Thymus (tissue), 11 donors: Measurements from ENCODE around the gene CDCA3. TPM values are rescaled to one million over a fixed set of nuclear protein-coding genes. Genes with fewer than 3 reads are reported as not detected.
A peak's percentile ranks its signal among the peaks of the same experiment; 100 is the strongest.

ENCODE experiments used
- DNase-seq, 9 donors: peaks; one replicate each; pipeline ENCODE4 v3.0.0-alpha.2; 2013; ENCODE audit warnings: low spot score in 9 of 9, low read depth in 6 of 9, missing footprints in 1 of 9
- H3K27ac ChIP-seq, 2 donors: one replicate each; pipeline ENCODE4 v1.5.1; 2013; ENCODE audit warnings: control low read depth in 1 of 2, low read depth in 1 of 2, low read length in 1 of 2, mild to moderate bottlenecking in 1 of 2, moderate library complexity in 1 of 2
- H3K27me3 ChIP-seq, 2 donors: one replicate each; pipeline ENCODE4 v1.5.1; 2013; ENCODE audit warnings: low read length in 1 of 2; ENCODE audit not compliant: control insufficient read depth in 2 of 2, insufficient read depth in 1 of 2
- H3K36me3 ChIP-seq, 2 donors: one replicate each; pipeline ENCODE4 v1.5.1; 2013; ENCODE audit warnings: low read length in 1 of 2, mild to moderate bottlenecking in 1 of 2, moderate library complexity in 1 of 2; ENCODE audit not compliant: control insufficient read depth in 2 of 2, insufficient read depth in 2 of 2
- H3K4me1 ChIP-seq, 2 donors: one replicate each; pipeline ENCODE4 v1.5.1; 2013; ENCODE audit warnings: low read length in 2 of 2; ENCODE audit not compliant: control insufficient read depth in 2 of 2, insufficient read depth in 2 of 2
- H3K4me3 ChIP-seq, 2 donors: one replicate each; pipeline ENCODE4 v1.5.1; 2013; ENCODE audit warnings: low read length in 2 of 2, control low read depth in 1 of 2, mild to moderate bottlenecking in 1 of 2
- H3K9me3 ChIP-seq, 2 donors: one replicate each; pipeline ENCODE4 v1.5.1; 2013; ENCODE audit warnings: low read length in 1 of 2, mild to moderate bottlenecking in 1 of 2; ENCODE audit not compliant: control insufficient read depth in 2 of 2, insufficient read depth in 1 of 2
- WGBS: extraction: QIAGEN DNeasy Blood & Tissue Kit; methylation state at CpG from one replicate; pipeline ENCODE4 v1.1.7; 2013; 5-methylcytosine and 5-hydroxymethylcytosine counted together
- polyA plus RNA-seq: library from polyadenylated mRNA; stranded (reverse); fragments of 200-250 nt; gene quantifications from one replicate; pipeline ENCODE4 v1.2.3, GENCODE V29; 2013
- total RNA-seq: library from RNA; stranded (reverse); fragments of 120-200 nt; gene quantifications from one replicate; pipeline ENCODE4 v1.2.4, GENCODE V29; 2013
- donor health status: healthy.

Gene CDCA3
- total and polyA plus RNA-seq, 2 donors = 5.9 to 44.3 TPM

DNA sequence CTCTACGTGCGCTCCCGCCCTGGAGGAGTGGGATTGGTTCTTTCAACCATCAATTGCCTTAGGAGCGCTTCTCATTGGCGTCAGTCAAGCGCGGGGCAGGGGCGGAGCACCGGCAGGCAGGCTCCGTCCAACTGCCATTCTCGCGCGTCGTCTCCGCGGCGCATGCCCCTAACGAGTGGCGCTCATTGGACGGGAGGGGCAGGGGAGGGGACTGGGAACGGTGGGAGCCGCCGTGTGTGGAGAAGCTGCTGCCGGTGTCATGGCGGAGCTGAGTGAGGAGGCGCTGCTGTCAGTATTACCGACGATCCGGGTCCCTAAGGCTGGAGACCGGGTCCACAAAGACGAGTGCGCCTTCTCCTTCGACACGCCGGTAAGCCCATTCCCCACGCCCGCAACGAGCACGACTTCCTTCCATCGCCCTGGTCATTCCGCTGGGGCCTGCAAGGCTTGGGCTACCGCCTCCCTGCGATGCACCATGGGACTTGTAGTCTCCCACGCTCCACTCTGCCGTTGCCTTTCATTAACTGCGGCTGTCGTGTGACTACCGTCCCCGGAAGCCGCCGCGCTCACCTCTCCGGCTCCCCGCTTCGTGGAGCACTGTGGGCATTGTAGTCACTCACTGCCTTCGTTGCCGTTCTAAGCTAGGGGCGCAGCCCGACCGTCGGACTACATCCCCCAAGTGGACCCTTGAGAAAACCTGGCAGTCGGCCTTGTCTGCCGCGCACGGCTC, 1.0 kb upstream of the CDCA3 start, which contains the start of gene USP5:
Gene USP5 (plus strand): TSS at position 230 of the 730 bp plus-strand sequence. CDS start 30 bp downstream, at position 260.
- peak within 1 kb of the TSS; percentile 81 to 90 for H3K4me3 ChIP-seq
- WGBS = under 1% methylated on average over 65 of the region's 65 CpGs

DNA sequence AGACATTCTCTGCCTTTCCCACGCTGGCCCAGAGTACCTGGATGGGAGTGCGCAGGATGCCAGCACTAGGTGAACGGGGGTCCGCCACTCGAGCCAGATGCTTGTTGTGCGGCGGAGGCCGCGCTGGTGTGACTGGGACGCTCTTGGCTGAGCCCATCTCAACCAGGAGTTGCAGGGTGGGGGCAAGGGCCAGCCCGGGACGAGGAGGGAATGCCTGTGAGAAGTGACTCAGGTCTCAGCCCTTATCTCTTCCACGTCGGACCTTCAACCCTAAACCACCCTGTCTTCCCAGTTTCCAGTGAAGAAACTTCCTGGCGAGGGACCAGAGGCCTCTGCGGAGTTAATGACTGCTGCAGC, 312 bp downstream of the CDCA3 start:
- H3K27ac ChIP-seq = peak overlapping the region in 1 of 2 donors; percentile 39

More for the DNA sequence above, 1.0 kb upstream of the CDCA3 start, which contains the start of gene USP5:
- H3K36me3 ChIP-seq = peaks cover 36 to 57% of the 10 kb centered on the region in 2 donors
- no peaks in the 10 kb centered on the region for H3K27me3 ChIP-seq
- peak within 1 kb of the TSS; percentile 96 to 98 for H3K27ac ChIP-seq
- DNase-seq = peak; percentile 96 to 100 (median 99)
- H3K4me1 ChIP-seq = peaks cover 19 to 39% of the 10 kb centered on the region in 2 donors
- peaks cover 0 to 1% of the 10 kb centered on the region in 2 donors for H3K9me3 ChIP-seq

DNA sequence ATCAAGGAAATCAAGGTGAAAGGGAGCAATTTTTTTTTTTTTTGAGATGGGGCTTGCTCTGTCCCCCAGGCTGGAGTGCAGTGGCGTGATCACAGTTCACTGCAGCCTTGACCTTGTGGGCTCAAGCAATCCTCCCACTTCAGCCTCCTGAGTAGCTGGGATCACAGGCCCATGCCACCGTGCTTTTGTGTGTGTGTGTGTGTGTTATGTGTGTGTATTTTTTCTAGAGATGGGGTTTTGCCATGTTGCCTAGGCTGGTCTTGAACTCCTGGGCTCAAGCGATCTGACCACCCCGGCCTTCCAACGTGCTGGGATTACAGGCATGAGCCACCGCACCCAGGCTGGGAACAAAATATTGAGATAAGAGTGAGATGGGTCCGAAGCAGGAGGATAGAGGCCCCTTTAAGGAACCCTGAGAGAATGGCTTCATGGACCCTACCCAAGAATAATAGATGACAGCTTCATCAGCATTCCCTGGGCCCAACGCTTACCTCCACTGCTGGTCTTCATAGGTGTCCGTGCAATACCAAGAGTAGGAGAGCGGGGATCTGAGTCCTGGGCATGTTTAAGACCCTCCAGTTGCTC, 1.0 kb downstream of the CDCA3 start:
- H3K9me3 ChIP-seq = peaks cover 0 to 1% of the 10 kb centered on the region in 2 donors
- H3K27me3 ChIP-seq = no peaks in the 10 kb centered on the region
- no peak for DNase-seq
- peaks cover 19 to 39% of the 10 kb centered on the region in 2 donors for H3K4me1 ChIP-seq
- H3K36me3 ChIP-seq = peaks cover 35 to 52% of the 10 kb centered on the region in 2 donors
- 95% methylated on average over 10 of the region's 10 CpGs for WGBS
- H3K4me3 ChIP-seq = peak overlapping the region; percentile 81 to 90
- no peak overlapping the region for H3K27ac ChIP-seq

More for the DNA sequence above, 312 bp downstream of the CDCA3 start:
- peak overlapping the region; percentile 81 to 90 for H3K4me3 ChIP-seq
- H3K27me3 ChIP-seq = no peaks in the 10 kb centered on the region
- DNase-seq = no peak
- H3K4me1 ChIP-seq = peaks cover 19 to 39% of the 10 kb centered on the region in 2 donors
- H3K9me3 ChIP-seq = peaks cover 0 to 1% of the 10 kb centered on the region in 2 donors
- peaks cover 35 to 57% of the 10 kb centered on the region in 2 donors for H3K36me3 ChIP-seq
- WGBS = 70% methylated on average over 16 of the region's 16 CpGs

DNA sequence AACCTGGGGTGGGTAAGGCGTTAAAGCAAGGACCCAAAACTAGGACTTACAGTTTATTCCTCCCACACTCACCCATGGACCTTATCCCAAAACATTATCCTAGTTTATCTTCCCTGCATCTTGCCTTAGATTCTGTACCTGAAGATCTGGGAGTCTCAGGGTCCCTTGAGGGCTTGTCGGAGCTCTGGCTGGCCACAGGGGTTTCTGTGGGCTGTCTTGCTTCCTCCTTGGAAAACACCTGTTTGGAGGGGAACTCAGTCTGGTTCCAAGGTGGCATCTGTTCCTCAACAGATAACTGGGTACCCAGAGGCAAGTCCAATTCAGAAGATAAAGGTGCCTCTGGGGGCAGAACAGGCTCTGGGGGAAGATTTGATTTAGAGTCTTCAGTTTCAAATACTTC, 1.7 kb downstream of the CDCA3 start:
- H3K36me3 ChIP-seq = peaks cover 34 to 50% of the 10 kb centered on the region in 2 donors
- no peak overlapping the region for H3K4me3 ChIP-seq
- peaks cover 0 to 1% of the 10 kb centered on the region in 2 donors for H3K9me3 ChIP-seq
- DNase-seq = no peak
- H3K27me3 ChIP-seq = no peaks in the 10 kb centered on the region
- 68% methylated on average over 2 of the region's 2 CpGs for WGBS
- H3K27ac ChIP-seq = no peak overlapping the region
- peaks cover 19 to 39% of the 10 kb centered on the region in 2 donors for H3K4me1 ChIP-seq

DNA sequence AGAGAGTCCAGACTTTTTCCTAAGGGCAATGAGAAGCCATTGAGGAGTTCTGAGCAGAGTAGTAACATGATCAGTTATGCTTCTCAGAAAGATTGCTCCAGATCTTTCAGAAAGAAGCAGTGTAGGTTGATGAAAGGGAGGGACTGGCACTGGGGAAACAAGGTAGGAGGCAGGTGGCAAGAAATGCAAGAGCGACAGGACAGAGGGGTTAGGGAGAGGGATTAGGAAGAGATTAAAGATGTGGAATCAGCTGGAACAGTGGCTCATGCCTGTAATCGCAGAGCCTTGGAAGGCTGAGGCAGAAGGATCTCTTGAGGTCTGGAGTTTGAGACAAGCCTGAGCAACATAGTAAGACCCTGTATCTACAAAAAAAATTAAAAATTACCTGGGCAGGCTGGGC, 3.4 kb downstream of the CDCA3 start:
- over 99% methylated on average over 2 of the region's 2 CpGs for WGBS
- H3K36me3 ChIP-seq = peaks cover 30 to 44% of the 10 kb centered on the region in 2 donors
- no peak overlapping the region for H3K27ac ChIP-seq
- H3K4me3 ChIP-seq = no peak overlapping the region
- H3K27me3 ChIP-seq = no peaks in the 10 kb centered on the region
- DNase-seq = no peak
- H3K9me3 ChIP-seq = peaks cover 0 to 1% of the 10 kb centered on the region in 2 donors
- peaks cover 12 to 26% of the 10 kb centered on the region in 2 donors for H3K4me1 ChIP-seq

DNA sequence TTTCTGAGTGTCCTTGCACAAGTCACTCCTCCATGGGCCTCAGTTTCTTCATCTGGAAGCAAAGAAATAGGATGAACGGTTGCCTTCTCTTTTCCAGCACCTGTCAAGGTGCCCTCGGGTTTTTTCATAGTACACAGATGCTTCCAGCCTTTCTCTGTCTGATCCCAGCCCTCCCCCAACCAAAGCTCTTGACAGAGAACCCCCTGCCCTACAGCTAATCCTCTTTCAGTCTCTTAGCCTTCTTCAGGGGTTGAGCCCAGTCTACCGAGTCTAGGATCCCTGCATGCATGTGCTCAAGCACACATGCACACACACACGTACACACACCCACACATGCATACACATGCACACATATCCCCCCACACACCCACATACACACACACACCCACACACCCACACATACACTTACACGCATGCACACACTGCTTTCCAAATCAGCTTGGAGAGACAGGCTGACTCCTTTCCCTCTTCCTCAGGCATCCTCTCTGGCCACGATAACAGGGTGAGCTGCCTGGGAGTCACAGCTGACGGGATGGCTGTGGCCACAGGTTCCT, 4.7 kb downstream of the CDCA3 start:
- WGBS = 97% methylated on average over 7 of the region's 7 CpGs
- peaks cover 30 to 44% of the 10 kb centered on the region in 2 donors for H3K36me3 ChIP-seq
- H3K4me1 ChIP-seq = peaks cover 12 to 24% of the 10 kb centered on the region in 2 donors
- no peaks in the 10 kb centered on the region for H3K27me3 ChIP-seq
- H3K27ac ChIP-seq = no peak overlapping the region
- no peak for DNase-seq
- H3K4me3 ChIP-seq = no peak overlapping the region
- no peaks in the 10 kb centered on the region for H3K9me3 ChIP-seq

GRCh38 chr12:6845395-6845794, 5.7 kb downstream of the CDCA3 start:
- peaks cover 0 to 2% of the 10 kb centered on the region in 2 donors for H3K27me3 ChIP-seq
- 94% methylated on average over 17 of the region's 17 CpGs for WGBS
- H3K27ac ChIP-seq = no peak overlapping the region
- no peak for DNase-seq
- peaks cover 30 to 44% of the 10 kb centered on the region in 2 donors for H3K36me3 ChIP-seq
- no peak overlapping the region for H3K4me3 ChIP-seq
- H3K9me3 ChIP-seq = no peaks in the 10 kb centered on the region
- H3K4me1 ChIP-seq = peaks cover 5 to 17% of the 10 kb centered on the region in 2 donors

GRCh38 chr12:6843118-6843902, 7.8 kb downstream of the CDCA3 start:
- no peaks in the 10 kb centered on the region for H3K9me3 ChIP-seq
- H3K36me3 ChIP-seq = peaks cover 26 to 28% of the 10 kb centered on the region in 2 donors
- H3K4me1 ChIP-seq = no peaks in the 10 kb centered on the region
- no peak overlapping the region for H3K4me3 ChIP-seq
- 90% methylated on average over 16 of the region's 16 CpGs for WGBS
- peaks cover 0 to 7% of the 10 kb centered on the region in 2 donors for H3K27me3 ChIP-seq
- H3K27ac ChIP-seq = no peak overlapping the region
- no peak for DNase-seq
